Measurements from ENCODE around the gene PACRG.

PACRG gene

DNA sequence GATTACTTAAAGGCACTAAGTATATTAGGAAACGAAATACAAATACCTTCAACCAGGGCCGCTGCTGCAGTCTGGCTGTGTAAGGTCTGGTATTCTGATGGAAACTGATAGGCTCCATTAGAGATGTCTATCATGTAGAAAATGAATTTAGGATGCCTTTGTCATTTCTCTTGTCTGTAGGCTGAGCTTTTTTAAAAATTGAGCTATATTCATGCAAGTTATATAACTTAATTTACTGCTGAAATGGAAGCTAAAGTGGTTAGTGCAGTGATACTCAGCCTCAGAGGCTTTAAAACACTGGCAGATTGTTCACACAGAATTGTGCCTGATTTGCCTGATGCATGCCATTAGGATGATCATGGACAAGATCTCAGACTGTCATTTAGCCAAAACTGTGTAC, 400.6 kb downstream of the PACRG start:
- Histone ChIP-seq H3K36me3 (no peaks in the 10 kb centered on the region), H3K27me3 (no peaks in the 10 kb centered on the region), H3K4me3 (no peak overlapping the region), H3K27ac (no peak overlapping the region), H3K4me2 (no peak overlapping the region), H4K20me1 (no peaks in the 10 kb centered on the region), H3K4me1 (no peaks in the 10 kb centered on the region), H3K9ac (no peak overlapping the region), H3K9me3 (no peaks in the 10 kb centered on the region)
- no peak for TF ChIP-seq Cebpa-rat (IDR thresholded peaks at IDR 0.05)

DNA sequence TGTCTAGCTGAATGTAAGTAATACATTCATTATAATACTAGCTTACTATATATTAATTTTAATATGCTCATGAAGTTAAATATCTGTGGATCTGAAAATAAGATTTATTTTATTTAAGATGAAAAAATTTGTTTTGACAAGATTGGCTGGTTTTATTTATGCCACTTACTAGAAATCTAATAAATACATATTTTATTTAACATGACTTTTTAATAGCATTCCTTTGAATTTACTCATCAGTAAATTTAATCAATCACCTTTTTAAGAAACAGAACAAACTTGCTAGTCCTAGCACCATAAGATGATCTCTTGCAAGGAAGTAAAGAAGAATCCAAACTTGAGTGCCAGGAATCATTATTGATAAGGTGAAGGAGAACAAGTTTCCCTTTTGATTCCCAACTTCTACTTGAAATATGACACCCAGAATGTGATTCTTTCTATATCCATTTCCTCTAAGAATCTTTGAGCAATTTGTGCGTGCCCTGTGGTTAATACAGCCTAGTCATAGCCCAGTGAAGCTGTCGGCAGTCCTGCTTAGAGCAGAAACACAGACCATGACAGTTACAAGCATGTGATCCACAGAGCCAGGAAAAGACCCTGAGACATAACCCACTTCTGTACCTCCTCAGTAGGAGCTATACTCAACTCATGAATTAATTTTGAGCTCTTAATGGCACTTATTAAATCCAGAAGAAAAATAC, 404.4 kb downstream of the PACRG start:
- H3K27me3 ChIP-seq, result no peaks in the 10 kb centered on the region
- no peaks in the 10 kb centered on the region for H3K4me1 ChIP-seq

DNA sequence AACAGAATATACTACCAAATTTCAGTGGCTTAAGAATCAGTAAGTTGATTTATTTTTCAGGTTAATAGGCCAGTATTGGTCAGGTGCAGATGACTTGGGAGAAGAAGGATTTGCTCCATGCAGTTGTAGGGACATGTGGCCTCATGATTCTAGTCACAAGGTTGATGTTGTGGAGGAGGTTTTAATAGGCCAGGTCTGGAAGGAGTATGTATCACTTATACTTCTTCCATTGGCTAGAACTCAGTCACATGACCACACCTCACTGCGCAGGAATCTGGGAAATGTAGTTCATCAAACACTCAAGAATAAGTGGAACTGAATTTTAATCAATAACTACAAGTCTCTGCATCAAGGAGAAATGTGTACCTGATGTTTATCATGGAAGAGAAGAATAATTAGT, 405.2 kb downstream of the PACRG start:
- Histone ChIP-seq H3K9ac (no peak overlapping the region), H4K20me1 (no peaks in the 10 kb centered on the region), H3K4me1 (no peaks in the 10 kb centered on the region), H3K27ac (no peak overlapping the region), H3K4me3 (no peak overlapping the region), H3K36me3 (no peaks in the 10 kb centered on the region), H3K4me2 (no peak overlapping the region), H3K9me3 (no peaks in the 10 kb centered on the region), H3K27me3 (no peaks in the 10 kb centered on the region)
- no peak for TF ChIP-seq Cebpa-rat (IDR thresholded peaks at IDR 0.05)

More for the DNA sequence above, 404.4 kb downstream of the PACRG start:
- H3K27ac ChIP-seq, result no peak overlapping the region
- H3K9ac ChIP-seq, result no peak overlapping the region
- H3K9me3 ChIP-seq, result no peaks in the 10 kb centered on the region
- H3K4me3 ChIP-seq, result no peak overlapping the region
- H3K36me3 ChIP-seq, result no peaks in the 10 kb centered on the region
- no peak overlapping the region for H3K4me2 ChIP-seq
- H4K20me1 ChIP-seq, result no peaks in the 10 kb centered on the region
- no peak for TF ChIP-seq Cebpa-rat (IDR thresholded peaks at IDR 0.05)

DNA sequence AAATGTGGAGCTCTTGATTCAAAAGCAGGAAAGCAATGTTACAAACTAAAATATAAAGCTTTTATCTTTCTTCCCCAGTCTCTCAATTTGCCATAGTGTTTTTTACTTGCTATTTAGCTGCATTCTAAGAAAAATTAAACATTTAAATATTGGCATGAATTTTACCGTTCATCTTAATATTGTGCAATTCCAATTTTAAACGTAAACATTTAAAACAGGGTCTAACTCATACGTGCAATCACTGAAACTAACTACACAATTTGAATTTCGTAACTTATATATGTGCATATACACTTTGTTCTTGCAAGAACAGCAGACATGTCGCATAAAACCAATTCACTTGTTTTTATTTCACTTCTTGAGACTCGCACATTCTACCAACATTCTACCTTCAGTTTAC, 405.9 kb downstream of the PACRG start:
- H3K27me3 ChIP-seq, result no peaks in the 10 kb centered on the region
- H3K27ac ChIP-seq, result no peak overlapping the region
- no peaks in the 10 kb centered on the region for H3K4me1 ChIP-seq
- H4K20me1 ChIP-seq, result no peaks in the 10 kb centered on the region
- no peak overlapping the region for H3K9ac ChIP-seq
- no peaks in the 10 kb centered on the region for H3K36me3 ChIP-seq
- TF ChIP-seq Cebpa-rat (IDR thresholded peaks at IDR 0.05), result no peak
- H3K4me2 ChIP-seq, result no peak overlapping the region
- H3K4me3 ChIP-seq, result no peak overlapping the region
- H3K9me3 ChIP-seq, result no peaks in the 10 kb centered on the region

DNA sequence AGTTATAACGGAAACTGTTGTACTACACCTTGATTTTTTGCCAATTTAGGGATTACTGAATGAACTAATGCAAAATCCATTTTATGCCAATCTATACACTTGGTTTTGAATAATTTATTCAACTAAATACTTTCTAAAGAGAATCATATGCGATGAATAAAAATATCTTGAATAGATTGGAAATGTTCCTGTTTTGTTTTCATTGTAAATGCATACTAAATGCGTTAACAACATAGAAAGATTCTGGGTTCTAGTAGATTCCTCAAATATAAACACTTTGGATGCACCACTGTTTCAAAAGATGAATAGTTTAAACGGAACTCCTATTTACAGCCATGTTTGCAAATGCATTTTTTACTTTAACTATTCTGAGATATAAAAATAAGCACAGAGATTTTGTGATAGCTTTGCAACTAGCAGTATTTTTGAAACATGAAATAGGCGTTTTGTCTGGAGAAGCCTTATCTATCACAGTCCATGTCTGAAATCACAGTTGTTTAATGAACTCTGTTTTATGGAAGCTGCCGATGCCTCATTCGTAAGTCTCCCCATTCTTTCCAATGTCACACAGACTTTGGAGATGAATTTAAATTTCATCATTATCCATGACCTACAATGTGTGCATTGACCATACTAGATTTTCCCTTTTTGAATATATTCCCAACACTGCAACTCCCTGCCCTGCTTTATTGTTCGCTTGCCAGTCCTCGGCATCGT, 409.1 kb downstream of the PACRG start:
- Histone ChIP-seq H3K4me1 (no peaks in the 10 kb centered on the region), H3K27ac (no peak overlapping the region), H3K9ac (no peak overlapping the region), H4K20me1 (no peaks in the 10 kb centered on the region), H3K36me3 (no peaks in the 10 kb centered on the region), H3K27me3 (no peaks in the 10 kb centered on the region), H3K4me2 (no peak overlapping the region), H3K9me3 (no peaks in the 10 kb centered on the region), H3K4me3 (no peak overlapping the region)
- no peak for TF ChIP-seq Cebpa-rat (IDR thresholded peaks at IDR 0.05)

DNA sequence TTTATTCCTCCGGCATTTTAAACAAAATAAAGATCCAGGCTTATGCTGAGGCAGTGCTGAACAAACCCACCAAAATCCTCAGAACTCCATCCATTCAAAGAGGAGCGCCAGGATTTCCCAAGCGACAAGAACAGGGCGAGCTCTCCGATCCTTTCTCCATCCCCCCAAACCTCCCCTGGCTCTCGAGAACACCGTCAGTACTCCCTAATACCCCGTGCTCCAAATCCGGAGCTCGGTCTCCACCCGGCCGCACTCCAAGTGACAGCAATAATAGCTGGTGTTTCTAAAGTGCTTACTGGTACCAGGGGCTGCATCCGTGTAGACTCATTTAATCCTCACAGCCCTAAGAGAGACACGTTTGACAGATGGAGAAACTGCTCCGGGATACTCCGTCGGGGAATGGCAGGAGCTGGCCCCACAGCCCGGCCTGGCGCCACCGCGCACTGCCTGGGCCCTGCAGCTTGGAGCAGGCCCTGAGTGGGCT, 409.7 kb downstream of the PACRG start:
- no peak overlapping the region for H3K9ac ChIP-seq
- H3K4me2 ChIP-seq, result no peak overlapping the region
- no peak for TF ChIP-seq Cebpa-rat (IDR thresholded peaks at IDR 0.05)
- H3K27me3 ChIP-seq, result no peaks in the 10 kb centered on the region
- no peaks in the 10 kb centered on the region for H3K36me3 ChIP-seq
- H4K20me1 ChIP-seq, result no peaks in the 10 kb centered on the region
- no peaks in the 10 kb centered on the region for H3K4me1 ChIP-seq
- no peak overlapping the region for H3K27ac ChIP-seq
- no peak overlapping the region for H3K4me3 ChIP-seq
- H3K9me3 ChIP-seq, result no peaks in the 10 kb centered on the region

DNA sequence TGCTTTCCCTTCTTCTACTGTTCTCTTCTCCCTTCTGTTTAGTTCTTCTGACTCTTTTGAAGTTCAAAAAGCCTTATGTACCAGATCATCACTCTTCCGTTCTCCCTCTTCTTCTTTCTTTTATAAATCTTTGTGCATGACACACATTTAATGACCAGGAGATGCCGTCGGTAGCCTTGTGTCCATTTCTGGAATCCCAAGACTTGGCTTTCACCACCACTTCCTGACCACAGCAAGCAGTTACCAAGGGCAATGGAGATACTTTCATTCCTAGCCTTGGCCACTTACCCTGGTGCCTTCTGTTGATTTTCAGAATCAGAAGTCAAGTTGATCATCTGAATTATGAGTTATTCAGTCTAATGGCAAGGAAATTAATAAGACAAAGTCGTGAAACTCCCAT, 418.3 kb downstream of the PACRG start:
- Histone ChIP-seq H3K9me3 (no peaks in the 10 kb centered on the region), H3K9ac (no peak overlapping the region), H3K27me3 (no peaks in the 10 kb centered on the region), H4K20me1 (no peaks in the 10 kb centered on the region), H3K36me3 (no peaks in the 10 kb centered on the region), H3K4me1 (no peaks in the 10 kb centered on the region), H3K4me2 (no peak overlapping the region), H3K4me3 (no peak overlapping the region), H3K27ac (no peak overlapping the region)
- no peak for TF ChIP-seq Cebpa-rat (IDR thresholded peaks at IDR 0.05)

DNA sequence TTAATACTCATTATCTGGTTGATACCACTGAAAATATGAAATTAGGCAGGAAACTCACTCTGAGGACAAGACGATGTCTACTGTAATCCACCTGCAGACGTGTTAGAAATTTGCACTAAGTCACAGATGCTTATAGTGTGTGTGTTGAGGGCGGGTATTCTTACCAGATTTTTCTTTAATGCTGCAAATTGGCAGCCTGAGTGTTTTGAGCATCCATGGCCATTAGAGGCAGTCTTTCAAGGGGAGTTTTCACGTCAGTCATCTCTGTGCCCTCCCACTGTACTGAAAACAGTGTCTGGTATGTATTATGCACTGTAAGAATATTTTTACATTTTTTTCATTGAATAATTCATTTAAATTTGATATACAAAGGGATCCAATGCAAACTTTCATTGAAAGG, 420.2 kb downstream of the PACRG start:
- Histone ChIP-seq H3K9me3 (no peaks in the 10 kb centered on the region), H3K27ac (no peak overlapping the region), H4K20me1 (no peaks in the 10 kb centered on the region), H3K9ac (no peak overlapping the region), H3K4me1 (no peaks in the 10 kb centered on the region), H3K27me3 (no peaks in the 10 kb centered on the region), H3K4me2 (no peak overlapping the region), H3K36me3 (no peaks in the 10 kb centered on the region), H3K4me3 (no peak overlapping the region)
- TF ChIP-seq Cebpa-rat (IDR thresholded peaks at IDR 0.05), result no peak

DNA sequence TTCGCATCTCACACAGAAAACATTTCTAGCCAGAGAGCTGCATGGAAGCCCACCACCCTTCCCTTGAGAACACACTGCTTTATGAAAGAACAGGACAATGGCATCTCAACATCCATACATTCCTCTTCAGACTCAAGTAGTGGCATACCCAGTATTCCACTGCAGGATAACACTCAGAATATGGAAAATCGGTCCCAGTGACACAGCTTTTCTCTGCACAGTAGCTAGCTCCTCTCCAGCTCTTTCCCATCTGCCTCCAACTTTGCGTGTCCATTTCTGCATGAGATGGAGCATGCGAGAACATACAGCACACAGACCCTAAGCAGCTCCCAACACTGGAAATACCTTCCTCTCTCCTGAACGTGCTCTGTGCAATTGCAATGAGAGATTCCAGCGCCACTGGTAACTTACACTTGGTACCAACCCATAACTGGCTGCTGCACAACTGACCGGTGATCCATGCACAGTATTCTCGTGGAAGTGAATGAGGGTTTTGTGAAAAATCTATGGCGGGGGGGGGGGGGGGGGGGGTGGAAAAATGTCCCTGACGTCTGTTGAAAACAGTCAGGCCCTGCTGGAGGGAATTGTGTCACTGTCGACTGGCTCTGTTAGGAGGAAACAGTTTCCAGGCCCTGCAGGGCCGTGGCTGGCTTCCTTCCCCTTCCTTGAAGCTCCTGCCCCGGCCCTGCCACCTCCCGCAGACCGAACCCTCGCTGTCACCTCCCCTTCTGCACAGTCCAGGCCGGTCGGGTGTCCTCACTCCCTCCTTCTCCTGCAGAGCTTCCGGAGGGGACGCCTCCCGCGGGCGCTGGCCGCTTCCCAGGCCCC, 420.9 kb downstream of the PACRG start:
- no peaks in the 10 kb centered on the region for H3K9me3 ChIP-seq
- no peaks in the 10 kb centered on the region for H3K36me3 ChIP-seq
- H3K27ac ChIP-seq, result no peak overlapping the region
- H3K4me1 ChIP-seq, result no peaks in the 10 kb centered on the region
- no peak for TF ChIP-seq Cebpa-rat (IDR thresholded peaks at IDR 0.05)
- H3K4me3 ChIP-seq, result no peak overlapping the region
- no peak overlapping the region for H3K4me2 ChIP-seq
- H3K27me3 ChIP-seq, result no peaks in the 10 kb centered on the region
- no peaks in the 10 kb centered on the region for H4K20me1 ChIP-seq
- H3K9ac ChIP-seq, result no peak overlapping the region

Measured in BLaER1 (cell line).